GM12891 (cell line): Measurements from ENCODE around the gene RNF208.

Source experiments
- POLR2A ChIP-seq: IDR thresholded peaks from 2 replicates; pipeline ENCODE4 v1.6.1; 2011; ENCODE audit warnings: low read depth, low read length, control low read depth
- POLR2AphosphoS5 ChIP-seq: IDR thresholded peaks from 2 replicates; pipeline ENCODE4 v1.6.1; 2011; ENCODE audit warnings: low read depth, low read length, control low read depth
- TAF1 ChIP-seq: IDR thresholded peaks from 2 replicates; pipeline ENCODE4 v1.6.1; 2011; ENCODE audit warnings: low read depth, low read length, control low read depth

DNA sequence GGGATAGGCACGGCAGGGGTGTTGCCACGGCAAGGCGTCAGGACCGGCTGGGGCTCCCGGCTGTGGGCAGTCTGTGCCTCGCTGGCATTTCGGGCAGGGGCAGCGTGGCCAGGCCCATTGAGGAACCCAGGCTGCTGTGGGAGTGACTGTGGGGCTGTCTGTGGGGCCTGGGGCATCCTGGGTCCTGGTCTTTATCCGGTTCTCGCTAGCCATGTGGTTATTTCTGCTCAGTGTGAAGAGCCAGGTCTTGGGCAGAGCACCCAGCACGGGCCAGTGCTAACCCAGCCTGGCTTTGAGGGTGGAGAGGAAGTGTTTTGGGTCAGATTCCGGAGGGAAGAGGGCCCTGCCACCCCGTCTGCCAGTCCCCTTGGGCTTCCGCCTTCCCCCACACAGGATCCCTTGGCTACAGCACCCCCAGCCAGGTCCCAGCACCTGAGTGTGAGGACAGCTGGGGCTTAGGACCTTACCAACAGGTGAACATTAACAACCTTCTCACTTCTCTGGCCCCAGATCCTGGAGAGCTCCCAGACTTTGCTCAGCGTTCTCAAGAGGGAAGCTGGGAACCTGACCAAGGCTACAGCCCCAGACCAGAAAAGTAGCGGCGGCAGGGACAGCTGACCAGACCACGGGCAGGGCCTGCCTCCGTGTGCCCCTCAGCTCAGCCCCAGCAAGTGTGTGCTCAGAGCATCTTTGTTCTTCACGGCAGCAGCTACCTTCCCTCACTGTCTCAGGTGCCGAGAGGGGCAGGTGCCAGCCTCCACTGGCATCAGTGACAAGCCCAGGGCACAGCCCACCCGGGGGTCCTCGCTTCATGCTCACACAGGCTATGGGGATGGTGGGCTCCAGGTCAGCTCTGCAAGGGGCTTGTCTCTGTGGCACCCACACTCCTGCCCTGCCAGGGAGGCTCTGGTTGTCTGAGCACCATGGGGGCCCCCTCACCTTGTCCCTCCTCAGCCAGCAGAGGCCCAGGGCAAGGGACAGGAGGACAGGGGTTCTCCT, 32.4 kb downstream of the RNF208 start:
- no peak for TF ChIP-seq POLR2A
- no peak for TF ChIP-seq POLR2AphosphoS5
- no peak for TF ChIP-seq TAF1
